ENCODE results near the gene RABGAP1.

RABGAP1 gene

DNA sequence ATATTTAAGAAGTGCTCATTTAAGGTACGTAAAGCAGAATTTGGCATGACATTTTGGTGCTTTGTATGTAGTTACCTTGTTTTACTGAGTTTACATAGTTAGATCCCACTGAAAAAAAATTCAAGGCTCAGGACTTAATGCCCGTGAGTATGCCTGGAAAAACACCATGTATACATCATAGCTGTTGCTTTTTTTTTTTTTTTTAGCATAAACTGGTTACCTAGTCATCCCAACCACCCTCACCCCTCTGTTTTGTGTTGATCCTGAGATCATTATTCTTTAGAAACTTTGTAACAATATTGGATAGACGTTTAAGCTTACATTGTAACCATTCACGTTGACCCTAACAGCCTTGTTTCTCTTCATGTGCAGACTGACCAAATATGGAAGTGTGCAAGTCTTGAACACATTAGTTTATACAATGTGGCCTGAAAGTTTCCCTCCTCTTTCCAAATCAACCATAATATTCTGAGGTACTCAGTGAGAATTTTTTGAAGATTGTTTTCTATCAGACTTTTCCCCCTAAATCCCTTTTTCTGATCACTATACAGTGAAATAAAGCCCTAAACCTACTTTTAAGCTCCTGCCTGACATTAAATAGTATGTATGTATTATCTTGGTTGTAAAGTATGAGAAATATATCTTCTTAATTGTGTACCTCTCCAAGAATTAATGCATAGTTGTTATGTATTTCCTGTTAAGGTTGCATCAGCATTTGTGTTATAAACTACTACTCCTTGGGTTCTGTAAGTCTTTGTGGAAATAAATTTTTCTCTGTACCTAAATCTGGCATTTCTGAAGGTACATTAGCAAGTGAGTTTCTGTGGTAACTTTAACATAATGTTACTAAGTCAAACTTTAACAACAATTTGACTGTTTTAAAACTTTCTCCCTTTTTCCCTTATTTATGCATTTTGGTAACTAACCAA, 4.4 kb downstream of the RABGAP1 start:
- DNase-seq (ENCODE audit: low spot score), result no peak

DNA sequence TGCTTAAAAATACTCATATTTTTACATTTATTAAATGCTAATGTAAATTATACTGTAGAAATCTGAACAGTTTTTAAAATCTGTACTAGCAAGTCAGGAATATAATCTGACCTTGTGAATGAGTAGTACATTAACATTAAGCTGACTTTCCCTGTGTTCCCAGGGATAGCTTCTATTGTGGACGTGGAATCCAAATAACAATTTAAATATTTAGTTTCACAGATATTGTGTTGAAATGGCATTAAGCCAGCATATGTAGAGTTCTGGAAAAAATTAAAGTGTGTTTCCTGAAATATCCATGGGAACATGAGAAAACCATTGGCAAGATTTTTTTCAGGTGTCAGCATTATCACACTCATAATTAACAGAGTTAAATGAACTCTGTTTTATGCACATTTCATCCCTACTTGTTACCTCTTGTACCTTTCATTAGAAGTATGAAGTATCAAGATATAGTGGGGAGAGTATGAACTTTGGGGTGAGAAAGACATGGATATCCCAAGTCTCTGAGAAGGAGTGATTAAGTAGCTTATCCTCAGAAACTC, 5.7 kb downstream of the RABGAP1 start:
- DNase-seq (ENCODE audit: low spot score), result no peak

DNA sequence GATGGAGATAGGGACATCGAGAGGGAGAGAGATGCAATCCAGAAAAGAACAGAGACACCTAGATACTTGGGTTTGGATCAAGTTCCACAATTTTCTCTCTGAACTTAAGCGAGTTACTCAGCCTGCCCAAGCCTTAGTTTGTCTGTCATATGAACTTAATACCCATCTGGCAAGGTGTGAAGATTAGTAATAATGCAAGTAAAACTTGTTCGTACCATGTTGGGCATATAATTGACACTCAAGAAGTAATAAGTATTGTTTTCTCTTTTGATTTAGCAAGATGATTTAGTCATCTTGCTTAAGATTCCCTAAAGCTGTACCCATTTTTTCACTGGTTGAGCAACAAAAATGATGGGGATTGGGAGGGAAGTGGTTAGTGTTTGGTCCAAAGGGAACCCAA, 7.5 kb downstream of the RABGAP1 start:
- no peak for DNase-seq (ENCODE audit: low spot score)

DNA sequence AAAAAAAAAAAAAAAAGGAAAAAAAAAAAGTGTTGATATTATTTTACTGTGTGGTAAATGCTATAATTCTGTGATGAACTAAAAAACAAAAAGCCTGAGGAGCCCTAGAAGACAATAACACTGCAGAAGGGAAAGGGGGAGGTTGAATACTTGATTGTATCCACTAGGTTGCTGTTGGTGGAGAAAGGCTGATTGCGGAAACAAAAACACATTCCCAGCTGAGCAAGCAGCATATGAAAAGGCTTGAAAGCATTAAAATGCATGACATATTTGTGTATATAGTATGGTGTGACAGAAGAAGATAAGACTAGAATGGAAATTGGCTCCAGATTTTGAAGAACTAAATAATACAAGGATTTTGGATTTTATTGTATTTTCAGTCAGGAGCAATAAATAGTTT, 8.9 kb downstream of the RABGAP1 start:
- DNase-seq (ENCODE audit: low spot score), result no peak

DNA sequence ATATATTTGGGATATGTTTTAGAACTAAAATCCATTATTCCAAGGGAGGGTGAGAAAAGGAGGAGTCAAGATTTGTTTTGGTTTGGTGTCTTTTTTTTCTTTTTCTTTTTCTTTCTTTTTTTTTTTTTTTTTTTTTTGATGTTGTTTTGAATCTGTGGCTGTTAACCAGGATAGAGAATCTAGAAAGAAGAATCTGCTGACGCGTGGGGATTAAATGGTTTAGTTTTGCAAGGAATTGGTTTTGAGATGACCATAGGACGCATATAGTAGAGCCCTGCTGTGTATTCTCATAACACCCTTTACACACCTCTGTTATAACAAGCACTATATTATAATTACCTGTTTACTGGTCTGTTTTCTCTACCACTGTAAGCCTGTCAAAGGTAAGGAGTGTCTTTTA, 9.4 kb downstream of the RABGAP1 start:
- DNase-seq (ENCODE audit: low spot score), result no peak

DNA sequence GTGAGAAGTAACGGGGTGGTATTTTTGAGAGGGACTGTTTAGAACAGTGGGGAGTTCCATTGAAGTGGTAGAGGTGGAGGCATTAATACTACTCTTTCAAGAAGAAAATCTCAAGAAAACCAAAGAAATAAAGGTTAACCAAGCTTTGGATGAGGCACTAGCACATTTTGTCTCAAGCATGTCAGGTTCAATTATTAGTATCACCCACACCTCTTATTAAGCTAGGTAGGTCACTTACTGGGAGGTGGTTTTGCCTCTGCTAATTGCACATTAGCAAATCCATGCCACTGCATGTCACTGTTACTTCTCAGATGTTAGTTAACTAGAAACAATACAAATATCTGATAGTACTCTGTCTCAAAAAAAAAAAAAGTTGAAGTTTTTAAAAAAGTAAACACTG, 10.2 kb downstream of the RABGAP1 start:
- no peak for DNase-seq (ENCODE audit: low spot score)

DNA sequence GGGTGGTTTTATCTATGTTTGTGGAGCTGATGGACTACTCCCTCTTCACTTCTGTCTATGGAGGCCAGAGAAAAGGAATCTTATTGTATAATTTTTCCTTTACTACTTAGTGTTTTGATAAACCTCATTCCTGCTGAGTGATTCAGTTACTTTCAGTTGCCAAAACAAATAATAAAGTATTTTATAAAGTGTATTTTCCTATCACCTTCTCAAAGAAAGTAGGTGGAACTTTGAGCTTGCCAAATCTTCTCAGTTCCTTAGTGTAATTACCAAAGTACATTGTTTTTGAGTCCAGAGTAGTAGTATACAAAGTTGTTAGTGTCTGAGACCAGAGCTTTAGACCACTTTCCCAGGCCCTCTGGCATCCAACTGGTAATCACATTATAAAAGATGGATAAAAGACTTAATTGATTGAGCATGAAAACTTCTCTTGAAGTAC, 13.5 kb downstream of the RABGAP1 start:
- DNase-seq (ENCODE audit: low spot score), result no peak

DNA sequence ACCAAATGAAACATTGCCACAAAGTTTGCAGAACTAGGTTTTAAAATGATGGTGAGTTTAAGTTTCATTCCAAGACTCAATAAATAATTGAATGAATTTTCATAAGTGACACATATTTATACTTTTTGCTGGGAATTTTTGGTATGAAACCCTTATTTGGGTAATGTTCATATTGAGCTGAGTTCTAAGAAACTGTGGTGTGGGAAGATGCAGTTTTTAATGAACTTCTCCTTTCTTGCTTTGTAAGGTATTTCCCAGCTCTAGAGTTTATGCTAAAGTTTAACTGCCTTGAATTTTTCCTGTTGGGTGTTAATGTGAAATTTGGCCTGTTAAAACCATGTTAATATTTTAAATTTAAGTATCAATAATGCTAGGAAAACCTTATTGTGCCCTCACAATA, 15.1 kb downstream of the RABGAP1 start:
- DNase-seq (ENCODE audit: low spot score), result no peak

DNA sequence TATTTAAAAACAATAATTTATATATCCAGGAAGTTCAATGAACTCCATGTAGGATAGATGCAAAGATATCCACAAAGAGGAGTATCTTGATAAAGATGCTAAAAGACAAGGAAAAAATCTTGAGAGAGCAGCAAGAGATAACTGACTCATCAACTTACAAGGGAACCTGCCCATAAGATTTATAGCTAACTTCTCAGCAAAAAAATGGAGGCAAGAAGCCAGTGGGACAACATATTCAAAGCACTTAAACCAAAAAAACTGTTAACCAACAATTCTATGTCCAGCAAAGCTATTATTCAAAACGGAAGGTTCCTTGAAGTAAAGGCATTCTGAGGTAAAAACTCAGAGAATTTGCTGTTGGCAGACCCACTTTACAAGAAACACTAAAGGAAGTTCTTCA, 20.3 kb downstream of the RABGAP1 start:
- no peak for DNase-seq (ENCODE audit: low spot score)

DNA sequence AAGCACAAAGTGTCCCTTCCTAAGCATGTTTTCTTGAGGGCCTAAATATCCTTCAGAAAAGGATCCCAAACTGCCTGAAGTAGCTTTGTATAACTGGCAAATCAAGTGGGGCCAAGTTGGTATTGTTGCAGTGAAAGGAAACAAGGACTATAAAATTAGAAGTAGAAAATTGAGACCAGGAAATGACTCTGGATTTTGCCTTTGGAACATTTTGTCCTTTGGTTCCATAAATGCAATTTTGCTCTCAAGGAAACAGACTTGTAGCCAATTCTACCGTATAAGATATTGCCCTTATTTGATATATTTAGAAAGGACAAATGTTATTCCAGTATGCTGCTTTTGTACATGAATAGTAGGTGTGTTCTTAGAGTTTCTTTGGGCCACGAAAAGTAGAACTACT, 34.4 kb downstream of the RABGAP1 start:
- DNase-seq (ENCODE audit: low spot score), result no peak

DNA sequence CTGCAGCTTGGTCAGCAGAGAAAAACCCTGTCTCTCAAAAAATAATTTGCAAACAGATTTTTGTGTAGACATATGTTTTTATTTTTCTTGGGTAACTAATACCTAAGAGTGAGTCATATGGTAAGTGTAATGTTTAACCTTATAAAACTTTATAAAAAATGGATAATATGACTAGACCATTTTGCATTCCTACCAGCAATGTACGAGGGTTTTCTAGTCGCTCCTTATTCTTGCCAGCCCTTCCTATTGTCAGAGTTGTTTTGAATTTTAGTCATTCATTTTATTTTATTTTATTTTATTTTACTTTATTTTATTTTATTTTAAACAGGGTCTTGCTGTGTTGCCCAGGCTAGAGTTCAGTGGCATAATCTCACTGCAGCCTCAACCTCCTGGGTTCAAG, 37.8 kb downstream of the RABGAP1 start:
- no peak for DNase-seq (ENCODE audit: low spot score)

DNA sequence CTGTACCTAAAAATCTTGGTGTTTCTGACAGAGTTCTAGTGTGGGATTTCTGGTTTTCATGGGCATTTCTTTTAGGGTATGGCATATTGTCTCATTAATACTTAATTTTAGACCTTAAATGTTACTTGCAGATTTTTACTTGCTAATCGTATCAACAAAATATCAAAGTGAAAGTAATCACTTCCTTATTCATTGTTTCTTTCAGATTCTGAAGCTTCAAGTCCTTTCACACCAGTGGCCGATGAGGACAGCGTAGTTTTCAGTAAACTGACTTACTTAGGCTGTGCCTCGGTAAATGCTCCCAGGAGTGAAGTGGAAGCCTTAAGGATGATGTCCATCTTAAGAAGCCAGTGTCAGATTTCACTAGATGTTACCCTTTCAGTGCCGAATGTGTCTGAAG, 45.2 kb downstream of the RABGAP1 start:
- no peak for DNase-seq (ENCODE audit: low spot score)

DNA sequence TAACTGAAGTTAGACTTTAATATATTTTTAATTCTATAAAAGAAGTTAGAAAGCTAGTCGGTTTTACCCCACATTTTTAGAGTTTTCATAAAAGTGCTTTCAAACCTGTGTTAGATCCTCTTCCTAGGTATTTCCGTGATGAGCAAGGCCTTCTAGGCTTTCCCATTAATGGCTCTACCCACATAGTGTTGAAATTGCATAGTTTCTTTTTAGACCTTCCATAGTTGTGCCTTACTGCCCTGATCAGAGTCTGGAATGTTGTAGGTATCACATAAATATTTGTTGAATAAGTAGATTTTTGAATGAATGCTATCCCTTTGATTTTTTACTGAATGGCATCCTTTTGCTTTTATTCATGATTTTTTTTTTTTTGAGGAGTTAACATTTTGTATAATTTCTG, 47.3 kb downstream of the RABGAP1 start:
- DNase-seq (ENCODE audit: low spot score), result no peak

DNA sequence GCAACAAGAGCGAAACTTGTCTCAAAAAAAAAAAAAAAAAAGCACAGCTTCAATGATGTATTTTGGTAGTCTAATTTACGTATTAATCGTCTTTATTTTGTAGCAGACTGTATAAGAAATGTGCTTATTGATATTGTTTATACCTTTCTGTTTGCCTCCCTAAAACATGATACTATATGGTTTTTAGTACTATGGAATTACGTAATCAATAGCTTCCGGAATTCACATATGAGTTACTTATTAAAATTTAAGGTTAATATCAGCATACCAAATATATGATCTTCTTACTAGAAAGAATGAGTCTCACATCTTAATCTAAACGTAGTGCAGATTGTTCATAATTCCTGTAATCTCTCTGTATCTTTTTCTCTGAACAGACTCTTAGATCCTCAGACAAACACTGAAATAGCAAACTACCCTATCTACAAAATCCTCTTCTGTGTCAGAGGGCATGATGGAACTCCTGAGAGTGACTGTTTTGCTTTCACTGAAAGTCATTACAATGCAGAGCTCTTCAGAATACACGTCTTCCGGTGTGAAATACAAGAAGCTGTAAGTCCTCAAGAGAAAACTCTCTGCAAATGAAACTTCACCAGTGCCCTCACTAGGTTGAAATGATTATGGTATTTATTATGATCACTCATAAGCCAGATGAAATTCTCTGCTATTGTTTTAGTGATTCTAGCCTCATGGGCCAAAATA, 48.3 kb downstream of the RABGAP1 start:
- DNase-seq (ENCODE audit: low spot score), result no peak

DNA sequence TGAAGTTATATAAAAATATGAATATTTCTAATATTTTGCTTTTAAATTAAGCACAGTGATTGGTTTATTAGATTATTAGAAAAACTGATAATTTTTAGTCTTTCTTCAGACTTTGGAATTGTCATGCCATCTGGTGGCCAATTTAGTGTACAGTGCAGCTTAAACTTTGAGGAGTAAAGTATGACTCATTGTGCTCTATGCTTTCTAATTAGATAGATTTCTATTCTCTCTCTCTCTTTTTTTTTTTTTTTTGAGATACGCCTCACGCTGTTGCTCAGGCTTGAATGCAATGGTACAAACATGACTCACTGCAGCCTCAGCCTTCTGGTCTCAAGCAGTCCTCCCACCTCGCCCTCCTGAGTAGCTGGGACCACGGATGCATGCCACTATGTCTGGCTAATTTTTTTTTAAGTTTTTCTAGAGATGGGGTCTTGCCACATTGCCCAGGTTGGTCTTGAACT, 50.6 kb downstream of the RABGAP1 start:
- peak; percentile 32 for DNase-seq (ENCODE audit: low spot score)

DNA sequence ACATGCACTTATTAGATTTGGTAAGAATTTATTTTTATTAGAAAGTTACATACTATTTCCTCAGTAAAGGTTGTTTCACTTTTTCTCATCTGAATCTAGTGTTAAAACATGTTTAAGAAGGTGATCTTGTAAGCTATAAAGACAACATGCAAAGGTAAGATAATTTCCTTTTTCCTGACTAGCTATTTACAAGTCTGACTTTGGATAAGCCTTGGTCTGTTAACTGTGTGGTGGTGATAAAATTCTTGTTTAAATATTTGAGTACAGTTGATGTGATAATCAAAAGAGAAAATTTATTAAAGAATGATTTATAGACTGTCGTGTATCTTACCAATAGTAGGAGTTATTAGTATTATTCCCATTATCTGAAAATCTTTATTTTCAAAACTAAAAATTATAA, 55.8 kb downstream of the RABGAP1 start:
- DNase-seq (ENCODE audit: low spot score), result no peak

DNA sequence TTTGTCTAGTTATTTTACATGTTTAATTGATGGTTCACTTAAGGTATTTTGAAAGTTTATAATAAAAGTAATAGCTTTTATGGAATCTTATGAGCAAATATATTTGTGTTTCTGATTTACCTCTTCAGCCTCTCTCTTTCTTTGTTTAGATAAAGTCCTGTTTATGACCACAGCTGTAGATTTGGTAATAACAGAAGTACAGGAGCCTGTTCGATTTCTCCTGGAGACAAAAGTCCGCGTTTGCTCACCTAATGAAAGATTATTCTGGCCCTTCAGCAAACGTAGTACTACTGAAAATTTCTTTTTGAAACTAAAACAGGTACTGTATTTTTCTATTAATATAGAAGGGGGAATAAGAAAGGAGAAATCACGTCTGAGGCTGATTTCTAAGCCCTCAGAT, 57.6 kb downstream of the RABGAP1 start:
- no peak for DNase-seq (ENCODE audit: low spot score)

DNA sequence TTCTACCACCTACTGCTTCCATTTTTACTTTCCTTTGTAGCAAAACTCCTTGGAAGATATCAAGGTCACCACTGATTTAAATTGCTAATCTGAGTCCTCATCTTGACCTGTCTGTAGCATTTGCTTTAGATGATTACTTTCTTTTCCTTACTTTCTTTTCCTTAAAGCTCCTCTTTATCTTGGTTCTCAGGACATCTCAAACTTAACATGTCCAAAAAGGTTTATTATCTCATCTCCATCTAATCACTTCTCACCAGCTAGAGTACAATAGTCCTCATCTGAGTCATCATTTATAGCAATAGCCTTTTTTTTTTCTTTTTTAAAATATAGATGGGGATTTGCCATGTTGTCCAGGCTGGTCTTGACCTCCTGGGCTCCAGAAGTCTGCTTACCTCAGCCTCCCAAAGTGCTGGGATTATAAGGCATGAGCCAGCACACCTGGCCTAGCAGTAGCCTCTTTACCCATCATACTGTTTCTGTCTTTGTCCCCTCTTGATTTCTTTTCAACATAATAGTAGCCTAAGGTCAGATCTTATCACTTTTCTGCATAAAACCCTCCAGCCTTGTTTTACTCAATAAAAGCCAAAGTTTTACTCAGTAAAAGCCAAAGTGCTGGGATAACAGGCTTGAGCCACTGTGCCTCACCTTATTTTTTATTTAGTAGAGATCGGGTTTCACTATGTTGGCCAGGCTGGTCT, 59.7 kb downstream of the RABGAP1 start:
- no peak for DNase-seq (ENCODE audit: low spot score)

DNA sequence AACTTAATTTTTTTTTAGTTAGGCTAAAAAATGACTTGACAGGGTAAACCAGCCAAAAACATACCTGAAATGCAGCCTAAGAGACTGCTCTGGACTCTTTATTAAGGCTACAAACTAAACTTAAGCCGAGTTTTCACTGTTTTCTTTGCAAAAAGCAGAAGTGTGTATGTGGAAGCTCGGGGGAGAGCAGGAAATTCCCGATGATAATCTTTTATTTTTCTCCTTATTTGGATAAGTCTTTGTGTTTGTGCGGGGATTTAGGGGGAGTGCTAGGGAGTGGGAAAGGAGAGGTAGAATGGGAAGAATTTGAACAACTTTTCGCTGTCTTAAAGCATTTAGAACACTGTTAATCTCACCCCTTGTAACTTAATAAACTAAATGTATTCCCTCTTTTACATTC, 61.9 kb downstream of the RABGAP1 start:
- no peak for DNase-seq (ENCODE audit: low spot score)

DNA sequence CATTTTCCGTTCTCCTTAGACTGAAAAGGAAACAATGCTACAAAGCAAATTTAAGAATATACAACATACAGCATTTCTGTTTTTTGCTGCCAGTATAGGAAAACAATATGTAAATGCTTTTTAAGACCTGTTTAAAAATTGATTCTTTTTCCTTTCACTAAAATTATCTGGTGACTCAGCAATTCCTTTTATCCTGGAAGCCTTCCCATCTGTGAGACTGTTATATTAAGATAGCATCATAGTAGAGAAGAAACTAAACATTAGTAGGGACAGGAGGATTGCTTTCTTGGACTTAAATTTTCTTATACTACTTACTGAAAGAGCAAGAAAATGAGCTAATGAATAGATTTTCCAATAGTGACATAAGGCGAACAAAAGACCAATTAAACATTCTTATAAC, 62.6 kb downstream of the RABGAP1 start:
- DNase-seq (ENCODE audit: low spot score), result no peak

DNA sequence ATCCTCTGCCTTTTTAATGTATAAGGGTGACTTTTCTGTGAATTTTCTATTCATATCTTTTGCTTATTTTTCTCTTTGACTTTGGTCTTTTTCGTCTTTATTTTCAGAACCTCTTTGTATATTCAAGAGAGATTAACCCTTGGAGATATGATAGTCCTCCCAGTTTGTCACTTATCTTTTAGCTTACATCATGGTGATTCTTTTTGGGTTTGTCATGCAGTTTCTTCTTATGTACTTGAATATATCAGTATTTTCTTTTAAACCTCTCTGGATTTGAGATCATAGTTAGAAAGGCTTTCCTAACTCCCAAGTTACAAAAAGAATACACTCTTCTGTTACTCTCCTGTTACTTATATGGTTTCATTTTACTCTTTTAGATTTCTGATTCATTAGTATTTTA, 65.1 kb downstream of the RABGAP1 start:
- no peak for DNase-seq (ENCODE audit: low spot score)

DNA sequence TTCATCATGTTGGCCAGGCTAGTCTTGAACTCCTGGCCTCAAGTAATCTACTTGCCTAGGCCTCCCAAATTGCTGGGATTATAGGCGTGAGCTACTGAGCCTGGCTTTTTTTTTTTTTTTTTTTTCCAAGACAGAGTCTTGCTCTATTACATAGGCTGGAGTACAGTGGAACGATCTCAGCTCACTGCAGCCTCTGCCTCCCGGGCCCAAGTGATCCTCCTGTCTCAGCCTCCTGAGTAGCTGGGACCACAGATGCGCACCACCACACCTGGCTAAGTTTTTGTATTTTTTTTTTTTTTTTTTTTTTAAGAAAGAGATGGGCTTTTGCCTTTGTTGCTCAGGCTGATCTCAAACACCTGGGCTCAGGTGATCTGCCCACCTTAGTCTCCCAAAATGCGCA, 66.4 kb downstream of the RABGAP1 start:
- no peak for DNase-seq (ENCODE audit: low spot score)
